Brain microvascular endothelial cell (primary cell): ENCODE results near the gene CLEC2D.

Experiments
- DNase-seq: peaks from one replicate; pipeline ENCODE4 v3.0.0-alpha.2; 2020
- H3K27ac ChIP-seq: fragments of 250-450 bp; sonication (Bioruptor Pico); 2 replicates; pipeline ENCODE4 v1.5.1; 2020; ENCODE audit warnings: mild to moderate bottlenecking, moderate library complexity
- H3K27me3 ChIP-seq: fragments of 250-450 bp; sonication (Bioruptor Pico); replicated peaks from 2 replicates; pipeline ENCODE4 v1.5.1; 2020; ENCODE audit warnings: mild to moderate bottlenecking
- H3K36me3 ChIP-seq: fragments of 250-450 bp; sonication (Bioruptor Pico); replicated peaks from 2 replicates; pipeline ENCODE4 v1.5.1; 2020; ENCODE audit warnings: mild to moderate bottlenecking
- H3K4me3 ChIP-seq: 2 replicates; pipeline ENCODE4 v1.5.1; 2011; ENCODE audit warnings: low read depth, mild to moderate bottlenecking, control low read depth, low read length, moderate library complexity
- CTCF ChIP-seq: IDR thresholded peaks from 2 replicates; pipeline ENCODE4 v1.5.1; 2011; ENCODE audit warnings: low read depth, mild to moderate bottlenecking, moderate library complexity, low read length, control low read depth, inconsistent platforms; ENCODE audit errors: missing control alignments
- in situ Hi-C: cut with HindIII; loops from 2 replicates; pipeline ENCODE4 v1.10.0; 2017; ENCODE audit warnings: low sequenced_read_pairs, low pct_ligation_motif_present

The CLEC2D gene

GRCh38 chr12:9717070-9717925 is 47.8 kb downstream of the CLEC2D start:
- H3K4me3 ChIP-seq = no peak overlapping the region
- TF ChIP-seq CTCF = no peak

GRCh38 chr12:9718968-9719367 is 49.5 kb downstream of the CLEC2D start:
- Histone ChIP-seq H3K4me3 (no peak overlapping the region), H3K27ac (no peak overlapping the region), H3K36me3 (no peaks in the 10 kb centered on the region), H3K27me3 (no peaks in the 10 kb centered on the region)
- DNase-seq = no peak
- no peak for TF ChIP-seq CTCF
- in situ Hi-C loops = no loop called here

More at GRCh38 chr12:9717070-9717925, 47.8 kb downstream of the CLEC2D start:
- Histone ChIP-seq H3K27ac (no peak overlapping the region), H3K36me3 (no peaks in the 10 kb centered on the region), H3K27me3 (no peaks in the 10 kb centered on the region)
- DNase-seq = no peak
- in situ Hi-C loops = no loop called here

GRCh38 chr12:9719790-9720189 is 50.3 kb downstream of the CLEC2D start:
- Histone ChIP-seq H3K27me3 (no peaks in the 10 kb centered on the region), H3K4me3 (no peak overlapping the region)
- in situ Hi-C loops = no loop called here

GRCh38 chr12:9721394-9722092 is 52.0 kb downstream of the CLEC2D start:
- no peak for TF ChIP-seq CTCF
- Histone ChIP-seq H3K36me3 (no peaks in the 10 kb centered on the region), H3K27ac (no peak overlapping the region), H3K27me3 (no peaks in the 10 kb centered on the region), H3K4me3 (no peak overlapping the region)
- no peak for DNase-seq
- in situ Hi-C loops = no loop called here

More at GRCh38 chr12:9719790-9720189, 50.3 kb downstream of the CLEC2D start:
- Histone ChIP-seq H3K36me3 (no peaks in the 10 kb centered on the region), H3K27ac (no peak overlapping the region)
- no peak for TF ChIP-seq CTCF
- DNase-seq = no peak

- no peak for DNase-seq
- no peak for TF ChIP-seq CTCF
- no peak overlapping the region for H3K27ac ChIP-seq
- no peak overlapping the region for H3K4me3 ChIP-seq
- no peaks in the 10 kb centered on the region for H3K36me3 ChIP-seq
- in situ Hi-C loops = no loop called here
- H3K27me3 ChIP-seq = no peaks in the 10 kb centered on the region
Measured at GRCh38 chr12:9724023-9724422, 54.5 kb downstream of the CLEC2D start.
